GM21529 (cell line): ENCODE data around the gene GPR152.

Experiments used
- ATAC-seq: cut with Tn5 transposase; IDR thresholded peaks from one replicate; pipeline ENCODE4 v1.9.1; 2021; ENCODE audit not compliant: unreplicated experiment

GPR152 gene

GRCh38 chr11:67441731-67442351 is 10.7 kb downstream of the GPR152 start:
- ATAC-seq = no peak

- ATAC-seq = no peak
Observed at GRCh38 chr11:67441098-67441563, 11.4 kb downstream of the GPR152 start.

GRCh38 chr11:67440229-67441097 is 12.1 kb downstream of the GPR152 start:
- no peak for ATAC-seq

GRCh38 chr11:67439321-67440228 is 13.0 kb downstream of the GPR152 start:
- no peak for ATAC-seq

GRCh38 chr11:67438158-67438902 is 14.2 kb downstream of the GPR152 start:
- peak; percentile 27 for ATAC-seq

- no peak for ATAC-seq
Observed at GRCh38 chr11:67437809-67438157, 14.7 kb downstream of the GPR152 start.

GRCh38 chr11:67437082-67437808 is 15.3 kb downstream of the GPR152 start, which contains the start of gene PTPRCAP:
Gene PTPRCAP (minus strand): TSS chr11:67437682. CDS start chr11:67437619, 63 bp downstream.
- peak; percentile 28 for ATAC-seq

- ATAC-seq = peak; percentile 34
Observed at GRCh38 chr11:67436459-67437081, 16.0 kb downstream of the GPR152 start.

- ATAC-seq = no peak
Observed at GRCh38 chr11:67435727-67436458, 16.6 kb downstream of the GPR152 start.

- ATAC-seq = no peak
Observed at GRCh38 chr11:67435031-67435726, 17.4 kb downstream of the GPR152 start.

- ATAC-seq = no peak
Observed at GRCh38 chr11:67434395-67434881, 18.1 kb downstream of the GPR152 start.

- ATAC-seq = no peak
Observed at GRCh38 chr11:67433536-67434394, 18.8 kb downstream of the GPR152 start.

GRCh38 chr11:67432655-67433349 is 19.7 kb downstream of the GPR152 start:
- ATAC-seq = no peak

GRCh38 chr11:67431346-67432249 is 20.9 kb downstream of the GPR152 start:
- ATAC-seq = no peak

- no peak for ATAC-seq
Observed at GRCh38 chr11:67429722-67430121, 22.8 kb downstream of the GPR152 start.
